Gastrocnemius medialis (tissue), 4 donors: ENCODE measurements around the gene FBRSL1. TPM values are rescaled to one million over a fixed set of nuclear protein-coding genes. Genes with fewer than 3 reads are reported as not detected.

ENCODE experiments used
- ATAC-seq, 2 donors: fragments of 150-250 bp; one replicate each; pipeline ENCODE4 v1.9.1; 2016
- DNase-seq, 2 donors: peaks; one replicate each; pipeline ENCODE4 v3.0.0-alpha.2; 2019
- H3K27ac ChIP-seq, 4 donors: fragments of 200-600 bp; sonication (generic); 1 replicate in 1 of 4; 2 replicates in 3 of 4; pipeline ENCODE4 v1.5.1; 2016 to 2018; ENCODE audit warnings: mild to moderate bottlenecking in 2 of 4, moderate library complexity in 1 of 4
- H3K27me3 ChIP-seq, 3 donors: fragments of 200-600 bp; sonication (generic) in 2 of 3; 1 replicate in 1 of 3; 2 replicates in 2 of 3; pipeline versions ENCODE4 v1.5.1 to v1.6.0; 2016 to 2019; ENCODE audit warnings: mild to moderate bottlenecking in 1 of 3, moderate library complexity in 1 of 3
- H3K36me3 ChIP-seq, 2 donors: fragments of 200-600 bp; sonication (generic) in 1 of 2; one replicate each; pipeline ENCODE4 v1.5.1; 2017 to 2018
- H3K4me1 ChIP-seq, 2 donors: fragments of 200-600 bp; sonication (generic) in 1 of 2; one replicate each; pipeline ENCODE4 v1.5.1; 2016 to 2017; ENCODE audit warnings: mild to moderate bottlenecking in 2 of 2
- H3K4me3 ChIP-seq, 4 donors: fragments of 200-600 bp; sonication (generic) in 3 of 4; 1 replicate in 1 of 4; 2 replicates in 3 of 4; pipeline ENCODE4 v1.5.1; 2016 to 2019; ENCODE audit warnings: mild to moderate bottlenecking in 2 of 4
- H3K9me3 ChIP-seq, 3 donors: fragments of 200-600 bp; sonication (generic) in 2 of 3; 1 replicate in 1 of 3; 2 replicates in 2 of 3; pipeline ENCODE4 v1.5.1; 2016 to 2019
- CTCF ChIP-seq, 5 experiments: fragments of 450-650 bp in 3 of 5; fragments of 200-600 bp in 2 of 5; sonication (generic) in 2 of 5; IDR thresholded peaks in 4 of 5; conservative IDR thresholded peaks in 1 of 5; 1 replicate in 4 of 5; 2 replicates in 1 of 5; pipeline ENCODE4 v1.5.1; 2016 to 2019; ENCODE audit warnings: antibody characterized with exemption in 5 of 5, mild to moderate bottlenecking in 3 of 5, moderate library complexity in 3 of 5
- POLR2A ChIP-seq, 2 donors: fragments of 450-650 bp; IDR thresholded peaks; one replicate each; pipeline ENCODE4 v1.6.1; 2017; ENCODE audit warnings: antibody characterized with exemption in 2 of 2, mild to moderate bottlenecking in 2 of 2, moderate library complexity in 2 of 2
- in situ Hi-C, 4 donors: fragments of 200-750 bp; cut with MboI; loops; one replicate each; pipeline versions ENCODE4 v1.15.0 to v1.8.0; 2017; ENCODE audit warnings: low sequenced_read_pairs in 4 of 4
- intact Hi-C: fragments of 100-400 bp; cut with DNase I; formaldehyde crosslinking; loops from one replicate; pipeline ENCODE4 v1.15.1; 2023; ENCODE audit warnings: low total_unique reads
- total RNA-seq, 4 donors: library from RNA; depleted of rRNA; stranded (reverse); fragments of >200 nt; gene quantifications; one replicate each; pipeline versions ENCODE4 v1.1.0 to v1.2.3, GENCODE V29; 2016

FBRSL1 gene
- total RNA-seq, 4 donors from 2014 or later, result 8.4 to 29.4 (median 22.8) TPM

- ATAC-seq, result no peak
- in situ Hi-C loops, result no loop called here
- intact Hi-C loops, result no loop called here
- no peak for DNase-seq
- TF ChIP-seq POLR2A (IDR thresholded peaks at IDR 0.05) (no peak), CTCF (IDR thresholded peaks at IDR 0.05 in 4 of 5, conservative IDR thresholded peaks at IDR 0.05 in 1 of 5) (no peak)
- Histone ChIP-seq H3K4me3 (no peak overlapping the region), H3K27ac (no peak overlapping the region), H3K9me3 (no peaks in the 10 kb centered on the region), H3K27me3 (peaks cover 36 to 45% (median 41%) of the 10 kb centered on the region in 3 donors), H3K36me3 (no peaks in the 10 kb centered on the region), H3K4me1 (no peaks in the 10 kb centered on the region)
Observed at GRCh38 chr12:132451172-132451835, 38.6 kb upstream of the FBRSL1 start.

GRCh38 chr12:132451836-132452195, 38.1 kb upstream of the FBRSL1 start:
- intact Hi-C loops (no loop called here), in situ Hi-C loops (no loop called here)
- ATAC-seq (no peak), DNase-seq (no peak)
- TF ChIP-seq POLR2A (IDR thresholded peaks at IDR 0.05), result no peak
- no peak for TF ChIP-seq CTCF (IDR thresholded peaks at IDR 0.05 in 4 of 5, conservative IDR thresholded peaks at IDR 0.05 in 1 of 5)
- Histone ChIP-seq H3K4me1 (no peaks in the 10 kb centered on the region), H3K36me3 (no peaks in the 10 kb centered on the region), H3K4me3 (no peak overlapping the region), H3K9me3 (no peaks in the 10 kb centered on the region), H3K27me3 (peaks cover 36 to 46% (median 41%) of the 10 kb centered on the region in 3 donors), H3K27ac (no peak overlapping the region)

- DNase-seq, result no peak
- H3K4me3 ChIP-seq, result no peak overlapping the region
- no peaks in the 10 kb centered on the region for H3K9me3 ChIP-seq
- in situ Hi-C loops (no loop called here), intact Hi-C loops (no loop called here)
- H3K4me1 ChIP-seq, result no peaks in the 10 kb centered on the region
- peaks cover 36 to 48% (median 41%) of the 10 kb centered on the region in 3 donors for H3K27me3 ChIP-seq
- H3K27ac ChIP-seq, result no peak overlapping the region
- no peaks in the 10 kb centered on the region for H3K36me3 ChIP-seq
- no peak for ATAC-seq
- TF ChIP-seq POLR2A (IDR thresholded peaks at IDR 0.05), result no peak
- TF ChIP-seq CTCF (IDR thresholded peaks at IDR 0.05 in 4 of 5, conservative IDR thresholded peaks at IDR 0.05 in 1 of 5), result no peak
Observed at GRCh38 chr12:132452596-132453350, 37.2 kb upstream of the FBRSL1 start.

GRCh38 chr12:132453361-132454192, 36.4 kb upstream of the FBRSL1 start:
- no peaks in the 10 kb centered on the region for H3K36me3 ChIP-seq
- no peaks in the 10 kb centered on the region for H3K4me1 ChIP-seq
- TF ChIP-seq POLR2A (IDR thresholded peaks at IDR 0.05), result no peak
- no peak for TF ChIP-seq CTCF (IDR thresholded peaks at IDR 0.05 in 4 of 5, conservative IDR thresholded peaks at IDR 0.05 in 1 of 5)
- intact Hi-C loops (no loop called here), in situ Hi-C loops (no loop called here)
- no peaks in the 10 kb centered on the region for H3K9me3 ChIP-seq
- ATAC-seq, result no peak
- no peak overlapping the region for H3K27ac ChIP-seq
- H3K27me3 ChIP-seq, result peaks cover 36 to 52% (median 41%) of the 10 kb centered on the region in 3 donors
- DNase-seq, result no peak
- H3K4me3 ChIP-seq, result no peak overlapping the region
